GM10266 (cell line): ENCODE measurements around the gene PTPRK.

Experiments
- DNase-seq: peaks from one replicate; pipeline ENCODE4 v3.0.0; 2012; ENCODE audit errors: extremely low spot score
- TF ChIP-seq, protein P1 (sequence below): IDR thresholded peaks from 2 replicates; pipeline ENCODE4 v1.5.1; 2012; ENCODE audit warnings: mild to moderate bottlenecking, low read depth; ENCODE audit not compliant: control insufficient read depth, insufficient read depth; ENCODE audit errors: missing control alignments

The PTPRK gene

DNA sequence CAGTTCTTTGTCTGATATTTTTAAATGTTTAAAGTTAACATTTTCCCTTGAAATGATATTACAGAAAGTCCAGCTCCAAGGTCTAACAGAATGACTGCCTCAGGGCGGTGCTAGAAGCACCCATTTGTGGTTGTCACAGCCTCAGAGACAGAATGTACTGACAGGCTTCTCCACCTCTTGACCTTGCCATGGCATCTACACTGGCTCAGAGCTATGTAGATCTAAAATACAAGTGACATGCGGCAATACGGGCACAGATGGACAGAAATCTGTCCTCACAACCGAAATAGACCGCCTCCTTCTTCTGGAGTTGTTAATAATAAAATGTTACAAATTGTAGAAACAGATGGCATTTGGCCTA, 452.3 kb downstream of the PTPRK start:
- no peak for DNase-seq
- TF ChIP-seq, protein P1, sequence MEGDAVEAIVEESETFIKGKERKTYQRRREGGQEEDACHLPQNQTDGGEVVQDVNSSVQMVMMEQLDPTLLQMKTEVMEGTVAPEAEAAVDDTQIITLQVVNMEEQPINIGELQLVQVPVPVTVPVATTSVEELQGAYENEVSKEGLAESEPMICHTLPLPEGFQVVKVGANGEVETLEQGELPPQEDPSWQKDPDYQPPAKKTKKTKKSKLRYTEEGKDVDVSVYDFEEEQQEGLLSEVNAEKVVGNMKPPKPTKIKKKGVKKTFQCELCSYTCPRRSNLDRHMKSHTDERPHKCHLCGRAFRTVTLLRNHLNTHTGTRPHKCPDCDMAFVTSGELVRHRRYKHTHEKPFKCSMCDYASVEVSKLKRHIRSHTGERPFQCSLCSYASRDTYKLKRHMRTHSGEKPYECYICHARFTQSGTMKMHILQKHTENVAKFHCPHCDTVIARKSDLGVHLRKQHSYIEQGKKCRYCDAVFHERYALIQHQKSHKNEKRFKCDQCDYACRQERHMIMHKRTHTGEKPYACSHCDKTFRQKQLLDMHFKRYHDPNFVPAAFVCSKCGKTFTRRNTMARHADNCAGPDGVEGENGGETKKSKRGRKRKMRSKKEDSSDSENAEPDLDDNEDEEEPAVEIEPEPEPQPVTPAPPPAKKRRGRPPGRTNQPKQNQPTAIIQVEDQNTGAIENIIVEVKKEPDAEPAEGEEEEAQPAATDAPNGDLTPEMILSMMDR = no peak

DNA sequence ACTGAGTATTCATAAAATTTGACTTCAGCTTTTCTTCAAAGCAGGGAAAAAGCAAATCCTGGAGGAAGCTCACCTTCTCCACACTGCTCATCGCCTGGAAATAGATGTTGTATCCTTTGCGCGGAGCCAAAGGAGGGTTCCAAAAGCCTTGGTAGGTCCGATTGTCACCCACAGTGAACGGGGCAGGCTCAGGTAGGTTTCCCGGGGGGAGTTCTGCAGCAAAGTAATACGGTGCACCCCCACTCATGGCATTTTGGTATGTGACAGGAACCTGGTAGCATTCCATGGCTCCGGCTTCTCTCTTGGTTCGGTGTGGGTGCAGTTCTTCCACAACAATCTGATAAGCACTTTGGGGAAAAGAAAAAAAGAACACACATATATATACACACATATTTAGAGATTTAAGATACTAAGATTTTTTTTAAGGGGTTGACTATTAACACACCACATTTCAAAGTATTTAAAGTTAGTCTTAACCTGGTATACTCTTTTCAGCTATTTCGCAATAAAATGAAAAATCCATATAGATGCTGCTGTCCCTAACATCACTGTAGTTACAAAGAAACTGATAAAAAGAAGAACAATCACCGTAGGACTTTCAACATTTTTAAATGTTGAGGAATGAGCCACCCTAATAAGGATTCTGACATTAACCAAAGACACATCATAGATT, 452.8 kb downstream of the PTPRK start:
- TF ChIP-seq, protein P1 = no peak
- DNase-seq = no peak

DNA sequence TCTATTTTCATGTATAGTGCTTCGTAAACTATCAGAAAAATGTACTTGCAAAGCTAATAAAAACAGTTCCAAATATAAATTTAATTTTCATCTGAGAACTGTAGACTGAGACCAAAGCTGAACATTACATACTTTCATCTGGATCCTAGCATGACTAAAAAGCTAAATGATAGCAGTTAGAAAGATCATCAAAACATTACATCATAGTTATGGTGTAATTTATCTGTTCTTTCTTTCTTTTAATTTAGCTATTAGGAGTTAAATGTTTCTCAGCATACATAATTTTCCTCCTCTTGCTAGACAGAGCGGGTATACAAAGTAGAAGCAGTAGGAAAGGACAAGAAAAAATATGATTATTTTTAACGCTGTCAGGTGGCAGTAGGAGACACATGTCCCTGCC, 455.3 kb downstream of the PTPRK start:
- no peak for DNase-seq
- TF ChIP-seq, protein P1 = no peak

DNA sequence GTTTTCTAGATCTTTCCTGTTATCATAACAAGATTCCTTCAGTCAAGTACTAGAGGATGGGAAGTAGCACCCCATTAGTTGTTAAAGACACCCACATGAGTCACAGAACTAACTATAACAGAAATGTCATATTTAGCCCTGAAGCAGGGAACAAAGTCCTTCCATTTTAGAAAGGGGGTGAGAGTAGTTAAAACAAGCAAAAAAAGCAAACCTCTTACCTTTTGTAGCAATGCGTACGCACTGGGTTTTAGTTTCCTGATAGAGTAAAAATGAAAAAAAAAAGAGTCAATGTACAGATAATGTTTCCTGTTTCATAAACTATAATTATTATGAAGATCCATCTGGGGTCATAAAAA, 455.9 kb downstream of the PTPRK start:
- DNase-seq = no peak
- TF ChIP-seq, protein P1 = no peak

DNA sequence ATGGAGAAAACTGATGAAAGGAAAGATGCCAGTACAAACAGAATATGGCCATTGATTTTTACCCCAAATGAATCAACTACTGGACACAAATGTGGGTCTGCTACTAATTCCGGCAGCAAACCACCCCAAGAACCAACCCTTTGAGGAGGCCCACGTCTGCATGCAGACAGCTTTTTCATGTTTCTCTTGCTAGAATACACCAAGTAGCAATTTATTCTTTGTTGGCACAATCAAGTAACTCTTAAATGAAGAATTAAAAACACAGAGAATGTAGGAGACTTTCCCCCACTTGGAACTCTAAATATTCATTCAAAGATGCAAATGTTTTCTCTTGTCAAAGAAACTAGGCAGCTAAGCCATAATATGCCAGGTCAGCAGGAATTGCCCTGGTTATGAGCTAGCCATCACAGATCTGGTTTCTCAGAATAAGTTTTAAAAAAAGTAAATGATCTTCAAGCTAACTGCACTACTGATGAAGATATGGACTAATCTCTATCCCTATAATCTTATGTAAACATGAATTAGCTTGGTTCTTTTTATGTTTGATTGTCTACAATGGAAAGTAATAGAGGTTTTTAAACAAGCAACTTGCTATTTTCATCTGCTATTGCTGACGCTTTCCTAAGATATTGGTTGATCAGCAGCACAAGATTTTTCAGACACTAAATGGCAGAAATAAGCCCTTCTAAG, 456.4 kb downstream of the PTPRK start:
- TF ChIP-seq, protein P1 = no peak

DNA sequence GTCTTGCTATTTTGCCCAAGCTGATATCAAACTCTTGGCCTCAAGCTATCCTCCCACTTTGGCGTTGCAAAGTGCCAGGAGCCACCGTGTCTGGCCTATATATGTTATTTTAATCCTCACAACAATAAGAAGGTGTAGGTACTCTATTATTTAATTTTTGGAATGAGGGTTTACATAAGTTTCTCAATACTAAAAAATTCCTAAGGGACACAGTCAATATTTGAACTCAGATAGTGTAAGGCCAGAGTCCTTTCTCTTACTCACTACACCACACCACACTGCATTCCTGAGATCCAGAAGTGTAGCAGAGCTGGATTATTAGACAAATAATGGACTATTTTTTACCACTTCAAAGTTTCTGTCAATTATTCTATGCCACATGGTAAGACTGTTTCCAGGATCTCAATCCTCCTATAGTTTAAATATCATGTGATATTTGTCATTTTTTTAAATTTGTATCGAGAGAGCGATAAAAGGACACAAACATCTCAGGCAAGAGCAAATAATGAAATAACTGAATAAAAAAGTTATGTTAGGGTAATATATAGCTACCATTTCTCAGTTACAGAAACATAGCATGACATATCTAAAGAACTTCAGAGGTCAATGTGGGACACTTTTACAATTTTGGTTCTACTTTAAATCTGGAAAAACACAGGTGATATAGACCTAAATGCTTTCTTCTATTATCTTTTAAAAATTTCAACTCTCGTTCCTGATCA, 457.4 kb downstream of the PTPRK start:
- TF ChIP-seq, protein P1 = no peak
- DNase-seq = no peak

More for the DNA sequence above, 456.4 kb downstream of the PTPRK start:
- DNase-seq = no peak

DNA sequence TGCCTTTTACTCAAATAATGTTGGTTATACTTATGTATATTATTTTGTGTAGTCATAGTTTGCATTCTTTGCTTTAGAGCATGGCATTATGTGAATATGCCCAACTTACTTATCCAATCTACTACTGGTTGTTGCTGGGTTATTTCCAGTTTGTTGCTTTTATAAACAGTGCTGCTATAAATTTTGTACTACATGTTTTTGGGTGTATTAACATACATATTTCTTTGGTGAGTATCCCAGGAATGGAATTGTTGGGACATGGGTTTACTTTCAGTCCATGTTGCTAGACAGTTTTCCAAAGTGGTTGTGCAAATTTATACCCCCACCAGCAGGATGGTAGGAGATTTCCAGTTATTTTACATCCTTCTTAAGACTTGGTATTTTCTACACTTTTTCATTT, 462.5 kb downstream of the PTPRK start:
- TF ChIP-seq, protein P1 = no peak
- no peak for DNase-seq
